ENCODE measurements around the gene TMEM245. TPM values are rescaled to one million over a fixed set of nuclear protein-coding genes. Genes with fewer than 3 reads are reported as not detected.

Gene TMEM245
- total and polyA plus RNA-seq, 2 donors (not counting 1 experiment from before 2014, with no cell fraction given), result 6.3 to 34.3 TPM

GRCh38 chr9:109113892-109114609 lies 5.7 kb downstream of the TMEM245 start:
- intact Hi-C loops (cut with micrococcal nuclease), result loop anchor here (10.0 kb wide), 2 partner anchors 201 to 301 kb away; no protein-coding TSS in a partner anchor
- CTCF ChIA-PET, result no interaction called here
- H3K27me3 Mint-ChIP-seq, result no peaks in the 10 kb centered on the region

More at GRCh38 chr9:109113892-109114609, 5.7 kb downstream of the TMEM245 start:
- Histone ChIP-seq H3K9me3 (ENCODE audit: control extremely low read depth in 1 of 3, control insufficient read depth in 2 of 3, insufficient read depth in 1 of 3, low read length in 2 of 3) (no peaks in the 10 kb centered on the region), H3K79me2 (ENCODE audit: control insufficient read depth, insufficient read depth, low read length) (peaks cover 91% of the 10 kb centered on the region), H3K4me2 (replicated peaks; ENCODE audit: low read depth, low read length, poor library complexity, severe bottlenecking) (no peak overlapping the region), H3K36me3 (replicated peaks in 1 of 2; ENCODE audit: control extremely low read depth in 1 of 2, control insufficient read depth in 1 of 2, extremely low read depth in 1 of 2, insufficient read depth in 2 of 2, low read length in 1 of 2) (no peaks in the 10 kb centered on the region), H3K27me3 (replicated peaks in 1 of 4; ENCODE audit: control extremely low read depth in 1 of 4, control insufficient read depth in 3 of 4, insufficient read depth in 4 of 4, low read length in 3 of 4) (no peaks in the 10 kb centered on the region), H4K20me1 (ENCODE audit: control insufficient read depth, insufficient read depth, low read length, poor library complexity, severe bottlenecking) (peaks cover 79% of the 10 kb centered on the region), H3K4me3 (ENCODE audit: control extremely low read depth in 1 of 5, extremely low read depth in 1 of 5, insufficient read depth in 1 of 5, low read depth in 2 of 5, low read length in 4 of 5) (no peak overlapping the region), H3K27ac (ENCODE audit: low read length in 2 of 2) (no peak overlapping the region), H3K4me1 (ENCODE audit: control insufficient read depth in 2 of 2, insufficient read depth in 2 of 2, low read length in 2 of 2) (peaks cover 25 to 29% of the 10 kb centered on the region in 2 donors), H2AFZ (ENCODE audit: insufficient read depth, low read depth, low read length, poor library complexity, severe bottlenecking) (no peak overlapping the region), H3K9ac (ENCODE audit: low read length) (no peak overlapping the region)
- no peaks in the 10 kb centered on the region for H3K9me3 Mint-ChIP-seq (ENCODE audit: insufficient read depth)
- H3K27ac Mint-ChIP-seq, result no peak overlapping the region
- TF ChIP-seq CTCF (IDR thresholded peaks at IDR 0.05) (no peak), EZH2 (IDR thresholded peaks at IDR 0.05; ENCODE audit: borderline replicate concordance, insufficient read depth, low read depth, low read length, poor library complexity, severe bottlenecking) (no peak)
- 91% methylated on average over 9 of the region's 12 CpGs for WGBS (ENCODE audit: insufficient coverage)
- POLR2A ChIA-PET, result no interaction called here
- H3K4me1 Mint-ChIP-seq, result peaks cover 76% of the 10 kb centered on the region
- no peak overlapping the region for H3K4me3 Mint-ChIP-seq
- no peak for DNase-seq
- no peak for ATAC-seq (ENCODE audit: low read depth)
